GM12872 (cell line): ENCODE results near the gene SPAG7.

Experiments used
- CTCF ChIP-seq: IDR thresholded peaks from 3 replicates; pipeline ENCODE4 v1.5.1; 2011; ENCODE audit warnings: low read depth, mild to moderate bottlenecking, low read length, moderate library complexity; ENCODE audit not compliant: insufficient read depth

Gene SPAG7

GRCh38 chr17:4999430-5000093 lies 31.9 kb upstream of the SPAG7 start:
- no peak for TF ChIP-seq CTCF

- no peak for TF ChIP-seq CTCF
Observed at GRCh38 chr17:4998732-4999429, 31.3 kb upstream of the SPAG7 start.

GRCh38 chr17:4998027-4998731 lies 30.6 kb upstream of the SPAG7 start:
- TF ChIP-seq CTCF = no peak

GRCh38 chr17:4997302-4998026 lies 29.8 kb upstream of the SPAG7 start, which contains the start of the genes INCA1 and KIF1C:
Gene INCA1, minus strand, starts transcription at chr17:4997522. Its CDS starts 3,085 bp downstream, at chr17:4994437.
Gene KIF1C, plus strand, starts transcription at chr17:4997950. Its CDS starts 2,297 bp downstream, at chr17:5000247.
- no peak for TF ChIP-seq CTCF

- TF ChIP-seq CTCF = no peak
Observed at GRCh38 chr17:4994081-4994595, 26.5 kb upstream of the SPAG7 start.

GRCh38 chr17:4987767-4988567 lies 20.4 kb upstream of the SPAG7 start:
- TF ChIP-seq CTCF = no peak
